Measurements from ENCODE around the gene GOLGA8K.
"Not testable (repeated sequence)": the region's sequence is repeated elsewhere in the genome, so short reads cannot be mapped to it uniquely, and the experiment has no call there.

The GOLGA8K gene

DNA sequence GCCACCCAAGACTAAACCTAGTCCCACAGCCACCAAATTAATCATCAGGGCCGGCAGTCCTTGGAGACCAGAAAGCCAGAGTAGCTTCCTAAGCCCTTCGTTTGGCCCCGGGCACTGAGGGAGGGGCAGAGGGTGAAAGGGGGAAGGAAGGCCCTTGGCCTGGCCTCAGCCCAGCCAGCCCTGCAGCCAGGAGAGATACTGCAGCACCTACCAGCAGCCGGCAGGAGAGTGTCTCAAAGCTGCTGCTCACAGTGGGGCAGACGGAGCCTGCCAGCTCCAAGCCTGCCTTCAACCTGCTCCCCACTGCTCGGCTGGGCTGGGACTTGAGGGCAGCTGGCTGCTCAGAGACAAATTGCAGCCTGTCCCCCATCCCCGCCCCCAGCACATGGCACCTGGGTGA lies 50.3 kb downstream of the GOLGA8K start:
- not testable (repeated sequence) for DNase-seq (ENCODE audit: low spot score)

- not testable (repeated sequence) for DNase-seq (ENCODE audit: low spot score)
Measured at GRCh38 chr15:32350563-32351220, 52.4 kb downstream of the GOLGA8K start.

DNA sequence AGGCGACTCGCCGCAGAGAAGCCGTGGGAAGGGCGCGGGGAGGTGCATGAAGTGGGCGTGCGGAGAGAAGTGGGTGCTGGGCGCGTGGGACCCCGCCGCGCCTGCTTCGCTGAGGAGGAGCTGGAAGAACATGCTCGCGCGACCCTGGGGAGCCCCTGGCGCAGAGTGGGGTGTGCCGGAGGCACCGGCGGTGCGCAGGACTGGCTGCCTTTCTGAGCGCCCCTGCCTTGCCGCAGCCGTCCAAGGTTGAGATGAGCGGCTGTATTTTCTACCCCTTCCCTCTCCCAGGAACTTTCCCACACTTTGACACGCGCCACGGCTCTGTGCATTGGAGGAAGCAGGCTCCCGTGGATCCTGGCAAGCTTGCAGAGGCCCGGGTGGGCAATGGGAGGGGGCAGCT lies 56.1 kb downstream of the GOLGA8K start:
- DNase-seq (ENCODE audit: low spot score): not testable (repeated sequence)

- not testable (repeated sequence) for DNase-seq (ENCODE audit: low spot score)
Measured at GRCh38 chr15:32345978-32346547, 57.0 kb downstream of the GOLGA8K start.

GRCh38 chr15:32343921-32344320 lies 59.2 kb downstream of the GOLGA8K start:
- DNase-seq (ENCODE audit: low spot score): not testable (repeated sequence)

All from GM20000 (cell line).